Right forelimb (tissue), 1 donor: ENCODE results near the gene FRK.
"Not testable (repeated sequence)": the region's sequence is repeated elsewhere in the genome, so short reads cannot be mapped to it uniquely, and the experiment has no call there.

Source experiments
- DNase-seq: peaks from one replicate; pipeline ENCODE4 v3.0.0-alpha.2; 2018

The FRK gene

GRCh38 chr6:116060572-116061283 is at the start of gene FRK:
Gene FRK, minus strand, starts transcription at chr6:116060891. Its CDS starts 580 bp downstream, at chr6:116060311.
- DNase-seq = peak; percentile 41

GRCh38 chr6:116108836-116109235 is 48.1 kb upstream of the FRK start:
- no peak for DNase-seq

GRCh38 chr6:116106146-116106545 is 45.5 kb upstream of the FRK start:
- DNase-seq = no peak

GRCh38 chr6:116105247-116105646 is 44.6 kb upstream of the FRK start:
- no peak for DNase-seq

GRCh38 chr6:116104636-116105035 is 43.9 kb upstream of the FRK start:
- no peak for DNase-seq

GRCh38 chr6:116102873-116103272 is 42.2 kb upstream of the FRK start:
- DNase-seq = no peak

GRCh38 chr6:116101790-116102189 is 41.1 kb upstream of the FRK start:
- DNase-seq = no peak

- DNase-seq = no peak
Measured at GRCh38 chr6:116101302-116101718, 40.6 kb upstream of the FRK start.

GRCh38 chr6:116100419-116101301 is 40.0 kb upstream of the FRK start, which contains the start of gene NT5DC1:
Gene NT5DC1, plus strand, starts transcription at chr6:116100853. Its CDS starts 78 bp downstream, at chr6:116100931.
- DNase-seq = peak; percentile 87

- no peak for DNase-seq
Measured at GRCh38 chr6:116099036-116099435, 38.3 kb upstream of the FRK start.

- no peak for DNase-seq
Measured at GRCh38 chr6:116096979-116097816, 36.5 kb upstream of the FRK start.

- not testable (repeated sequence) for DNase-seq
Measured at GRCh38 chr6:116096048-116096759, 35.5 kb upstream of the FRK start.

- DNase-seq = no peak
Measured at GRCh38 chr6:116094041-116094440, 33.4 kb upstream of the FRK start.

- DNase-seq = no peak
Measured at GRCh38 chr6:116090251-116090650, 29.6 kb upstream of the FRK start.

- DNase-seq = no peak
Measured at GRCh38 chr6:116088946-116089345, 28.3 kb upstream of the FRK start.

GRCh38 chr6:116087437-116088027 is 26.8 kb upstream of the FRK start:
- no peak for DNase-seq

- DNase-seq = no peak
Measured at GRCh38 chr6:116084284-116084683, 23.6 kb upstream of the FRK start.

GRCh38 chr6:116083052-116083451 is 22.4 kb upstream of the FRK start:
- no peak for DNase-seq

GRCh38 chr6:116078945-116079344 is 18.3 kb upstream of the FRK start:
- DNase-seq = no peak

GRCh38 chr6:116078522-116078921 is 17.8 kb upstream of the FRK start:
- DNase-seq = no peak

- DNase-seq = no peak
Measured at GRCh38 chr6:116074732-116075390, 14.2 kb upstream of the FRK start.
